GM13976 (cell line): ENCODE results near the gene TNFRSF11A.

Experiments used
- DNase-seq: peaks from one replicate; pipeline ENCODE4 v3.0.0; 2012; ENCODE audit warnings: low spot score
- CTCF ChIP-seq: IDR thresholded peaks from 2 replicates; pipeline ENCODE4 v1.5.1; 2012; ENCODE audit warnings: borderline replicate concordance, mild to moderate bottlenecking; ENCODE audit not compliant: insufficient read depth; ENCODE audit errors: extremely low read depth, missing control alignments, control extremely low read depth
- in situ Hi-C: fragments of 300-500 bp; cut with MboI; formaldehyde crosslinking; loops from one replicate; pipeline ENCODE4 v1.12.0; 2022; ENCODE audit warnings: low sequenced_read_pairs, mixed read lengths, inconsistent platforms; ENCODE audit not compliant: unreplicated experiment

The TNFRSF11A gene

GRCh38 chr18:62294073-62294472 lies 31.0 kb upstream of the TNFRSF11A start:
- in situ Hi-C loops, result no loop called here
- no peak for DNase-seq
- no peak for TF ChIP-seq CTCF

GRCh38 chr18:62300359-62300963 lies 24.6 kb upstream of the TNFRSF11A start:
- TF ChIP-seq CTCF, result no peak
- no peak for DNase-seq
- in situ Hi-C loops, result no loop called here

- in situ Hi-C loops, result no loop called here
- DNase-seq, result no peak
- TF ChIP-seq CTCF, result no peak
These were observed 23.8 kb upstream of the TNFRSF11A start for GRCh38 chr18:62301322-62301721.

- no peak for DNase-seq
- in situ Hi-C loops, result no loop called here
- no peak for TF ChIP-seq CTCF
These were observed 12.3 kb upstream of the TNFRSF11A start for GRCh38 chr18:62312851-62313250.

- DNase-seq, result no peak
- in situ Hi-C loops, result no loop called here
- no peak for TF ChIP-seq CTCF
These were observed 6.6 kb upstream of the TNFRSF11A start for GRCh38 chr18:62318228-62319180.

GRCh38 chr18:62321201-62321600 lies 3.9 kb upstream of the TNFRSF11A start:
- no peak for TF ChIP-seq CTCF
- in situ Hi-C loops, result no loop called here
- DNase-seq, result no peak
